Suprapubic skin (tissue), 4 donors: Measurements from ENCODE around the gene TYROBP. TPM values are rescaled to one million over a fixed set of nuclear protein-coding genes. Genes with fewer than 3 reads are reported as not detected.
A peak's percentile ranks its signal among the peaks of the same experiment; 100 is the strongest.

Experiments
- DNase-seq, 2 donors: peaks; one replicate each; pipeline ENCODE4 v3.0.0-alpha.2; 2019; ENCODE audit warnings: low spot score in 2 of 2
- H3K27ac ChIP-seq: fragments of 200-600 bp; sonication (generic); one replicate; pipeline ENCODE4 v1.5.1; 2019
- H3K27me3 ChIP-seq: fragments of 200-600 bp; sonication (generic); one replicate; pipeline ENCODE4 v1.5.1; 2019
- H3K36me3 ChIP-seq: fragments of 200-600 bp; sonication (generic); one replicate; pipeline ENCODE4 v1.5.1; 2019
- H3K4me1 ChIP-seq: fragments of 200-600 bp; sonication (generic); one replicate; pipeline ENCODE4 v1.5.1; 2019
- H3K4me3 ChIP-seq: fragments of 200-600 bp; sonication (generic); one replicate; pipeline ENCODE4 v1.5.1; 2019; ENCODE audit warnings: mild to moderate bottlenecking
- H3K9me3 ChIP-seq: fragments of 200-600 bp; sonication (generic); one replicate; pipeline ENCODE4 v1.5.1; 2019
- EP300 ChIP-seq: sonication (generic); formaldehyde crosslinking; IDR thresholded peaks from one replicate; pipeline ENCODE4 v1.6.1; 2017; ENCODE audit warnings: antibody characterized with exemption
- POLR2A ChIP-seq, 2 donors: fragments of 450-650 bp; IDR thresholded peaks; one replicate each; pipeline ENCODE4 v1.6.1; 2017; ENCODE audit warnings: antibody characterized with exemption in 2 of 2, mild to moderate bottlenecking in 2 of 2, moderate library complexity in 2 of 2
- POLR2AphosphoS5 ChIP-seq, 3 donors: sonication (generic); formaldehyde crosslinking; IDR thresholded peaks; one replicate each; pipeline ENCODE4 v1.6.1; 2017; ENCODE audit warnings: antibody characterized with exemption in 3 of 3
- WGBS: methylation state at CpG from one replicate; pipeline ENCODE4 v1.1.5; 2018; 5-methylcytosine and 5-hydroxymethylcytosine counted together
- total RNA-seq, 4 donors: library from RNA; depleted of rRNA; stranded (reverse); fragments of >200 nt; gene quantifications; one replicate each; pipeline ENCODE4 v1.1.0, GENCODE V29; 2016
- TF ChIP-seq, protein P1 (sequence below), 2 donors: fragments of 200-600 bp in 1 of 2; fragments of 450-650 bp in 1 of 2; sonication (generic) in 1 of 2; IDR thresholded peaks; one replicate each; pipeline ENCODE4 v1.5.1; 2016 to 2019; ENCODE audit warnings: antibody characterized with exemption in 2 of 2, mild to moderate bottlenecking in 1 of 2, moderate library complexity in 1 of 2

The TYROBP gene
- total RNA-seq, 4 donors from 2014 or later: 12.4 to 29.4 (median 15.6) TPM

DNA sequence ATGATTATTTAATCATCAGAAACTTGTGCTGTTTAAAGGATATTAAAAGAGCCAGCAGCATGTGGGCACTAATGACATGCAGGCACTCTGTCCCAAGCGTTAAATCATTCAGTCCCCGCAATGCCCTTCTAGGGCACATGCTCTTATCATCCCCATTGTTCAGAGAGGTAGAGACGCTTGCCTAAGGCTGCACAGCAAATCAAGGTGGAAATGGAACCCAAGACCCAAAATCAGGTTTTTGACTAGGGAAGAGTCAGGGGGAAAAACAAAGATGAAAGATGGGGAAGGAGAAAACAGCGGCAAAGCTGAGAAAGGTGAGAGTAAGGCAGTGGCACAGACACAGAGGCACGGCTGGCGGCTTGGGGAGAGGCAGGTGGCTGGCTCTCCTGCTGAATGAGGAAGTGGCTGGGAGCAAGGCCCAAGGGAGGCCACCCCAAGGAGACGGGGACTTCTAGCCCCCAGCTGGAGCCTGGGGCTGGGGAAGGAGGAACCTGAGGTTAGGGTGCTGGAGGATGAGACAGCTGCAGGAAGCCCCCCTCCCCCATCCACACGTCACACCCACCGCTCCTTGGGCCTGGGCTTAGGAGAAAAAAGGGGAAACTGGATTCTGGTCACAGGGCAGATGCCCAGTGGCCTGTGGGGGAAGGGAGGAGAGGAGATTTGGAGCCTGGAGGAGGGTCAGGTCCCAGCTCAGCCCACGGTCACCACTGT, 1.0 kb upstream of the TYROBP start:
- Histone ChIP-seq H3K4me1 (peaks cover 10% of the 10 kb centered on the region), H3K36me3 (no peaks in the 10 kb centered on the region), H3K4me3 (no peak overlapping the region), H3K9me3 (no peaks in the 10 kb centered on the region), H3K27me3 (no peaks in the 10 kb centered on the region), H3K27ac (peak overlapping the region; percentile 34)
- peak in 1 of 2 donors; percentile 81 for DNase-seq
- WGBS: 66% methylated on average over 10 of the region's 10 CpGs
- TF ChIP-seq, protein P1, sequence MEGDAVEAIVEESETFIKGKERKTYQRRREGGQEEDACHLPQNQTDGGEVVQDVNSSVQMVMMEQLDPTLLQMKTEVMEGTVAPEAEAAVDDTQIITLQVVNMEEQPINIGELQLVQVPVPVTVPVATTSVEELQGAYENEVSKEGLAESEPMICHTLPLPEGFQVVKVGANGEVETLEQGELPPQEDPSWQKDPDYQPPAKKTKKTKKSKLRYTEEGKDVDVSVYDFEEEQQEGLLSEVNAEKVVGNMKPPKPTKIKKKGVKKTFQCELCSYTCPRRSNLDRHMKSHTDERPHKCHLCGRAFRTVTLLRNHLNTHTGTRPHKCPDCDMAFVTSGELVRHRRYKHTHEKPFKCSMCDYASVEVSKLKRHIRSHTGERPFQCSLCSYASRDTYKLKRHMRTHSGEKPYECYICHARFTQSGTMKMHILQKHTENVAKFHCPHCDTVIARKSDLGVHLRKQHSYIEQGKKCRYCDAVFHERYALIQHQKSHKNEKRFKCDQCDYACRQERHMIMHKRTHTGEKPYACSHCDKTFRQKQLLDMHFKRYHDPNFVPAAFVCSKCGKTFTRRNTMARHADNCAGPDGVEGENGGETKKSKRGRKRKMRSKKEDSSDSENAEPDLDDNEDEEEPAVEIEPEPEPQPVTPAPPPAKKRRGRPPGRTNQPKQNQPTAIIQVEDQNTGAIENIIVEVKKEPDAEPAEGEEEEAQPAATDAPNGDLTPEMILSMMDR (IDR thresholded peaks at IDR 0.05): no peak

GRCh38 chr19:35907377-35907745, 734 bp downstream of the TYROBP start:
- H3K27ac ChIP-seq: peak overlapping the region; percentile 44
- H3K4me3 ChIP-seq: peak overlapping the region; percentile 34
- TF ChIP-seq EP300 (no peak), POLR2A (IDR thresholded peaks at IDR 0.05) (no peak), POLR2AphosphoS5 (IDR thresholded peaks at IDR 0.05) (no peak)
- TF ChIP-seq, protein P1 (IDR thresholded peaks at IDR 0.05): no peak

GRCh38 chr19:35905178-35905727, 2.8 kb downstream of the TYROBP start:
- DNase-seq: no peak
- H3K9me3 ChIP-seq: no peaks in the 10 kb centered on the region
- TF ChIP-seq EP300 (no peak), POLR2AphosphoS5 (IDR thresholded peaks at IDR 0.05) (no peak), POLR2A (IDR thresholded peaks at IDR 0.05) (no peak)
- TF ChIP-seq, protein P1 (IDR thresholded peaks at IDR 0.05): no peak
- H3K4me1 ChIP-seq: peaks cover 34% of the 10 kb centered on the region
- no peak overlapping the region for H3K4me3 ChIP-seq
- WGBS: 72% methylated on average over 6 of the region's 6 CpGs
- H3K27me3 ChIP-seq: no peaks in the 10 kb centered on the region
- no peaks in the 10 kb centered on the region for H3K36me3 ChIP-seq
- no peak overlapping the region for H3K27ac ChIP-seq

More at GRCh38 chr19:35907377-35907745, 734 bp downstream of the TYROBP start:
- DNase-seq: no peak
- 60% methylated on average over 11 of the region's 12 CpGs for WGBS
- Histone ChIP-seq H3K9me3 (no peaks in the 10 kb centered on the region), H3K36me3 (no peaks in the 10 kb centered on the region), H3K27me3 (no peaks in the 10 kb centered on the region), H3K4me1 (peaks cover 22% of the 10 kb centered on the region)

DNA sequence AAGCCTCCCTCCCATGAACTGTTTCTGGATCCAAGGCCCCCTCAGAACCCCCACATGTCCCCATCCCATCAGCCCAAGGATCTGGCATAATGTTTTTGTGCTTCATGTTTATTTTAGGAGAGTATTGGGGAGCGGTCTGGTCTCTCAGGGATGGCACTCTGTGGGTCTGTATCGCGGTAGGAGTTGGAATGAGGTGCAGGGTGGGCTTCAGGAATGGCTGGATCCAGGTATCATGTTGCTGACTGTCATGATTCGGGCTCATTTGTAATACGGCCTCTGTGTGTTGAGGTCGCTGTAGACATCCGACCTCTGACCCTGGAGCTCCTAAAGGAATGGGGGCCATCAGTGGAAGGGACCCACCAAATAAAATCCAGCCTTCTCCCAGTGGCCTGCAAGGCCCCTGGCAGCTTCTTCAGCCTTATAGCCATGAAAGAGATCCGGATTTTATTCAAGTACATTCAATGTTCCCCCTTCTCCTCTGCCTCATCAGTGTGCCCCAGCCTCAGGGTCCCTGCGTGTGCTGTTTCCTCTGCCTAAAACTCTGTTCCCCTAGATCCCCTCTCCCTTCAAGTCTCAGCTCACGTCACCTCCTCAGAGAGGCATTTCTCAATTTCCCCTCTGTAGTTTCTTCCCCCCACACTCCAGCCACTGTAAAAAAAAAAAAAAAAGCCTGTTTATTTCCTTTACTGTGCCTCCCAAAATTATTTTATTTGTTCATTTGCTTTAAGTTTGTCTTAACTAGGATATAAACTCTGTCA, 3.6 kb downstream of the TYROBP start:
- Histone ChIP-seq H3K4me1 (peaks cover 34% of the 10 kb centered on the region), H3K9me3 (no peaks in the 10 kb centered on the region), H3K27ac (peak overlapping the region; percentile 8), H3K36me3 (no peaks in the 10 kb centered on the region), H3K4me3 (no peak overlapping the region), H3K27me3 (no peaks in the 10 kb centered on the region)
- DNase-seq: no peak
- 85% methylated on average over 10 of the region's 10 CpGs for WGBS
- TF ChIP-seq POLR2AphosphoS5 (IDR thresholded peaks at IDR 0.05) (no peak), POLR2A (IDR thresholded peaks at IDR 0.05) (no peak), EP300 (no peak)
- TF ChIP-seq, protein P1 (IDR thresholded peaks at IDR 0.05): no peak

DNA sequence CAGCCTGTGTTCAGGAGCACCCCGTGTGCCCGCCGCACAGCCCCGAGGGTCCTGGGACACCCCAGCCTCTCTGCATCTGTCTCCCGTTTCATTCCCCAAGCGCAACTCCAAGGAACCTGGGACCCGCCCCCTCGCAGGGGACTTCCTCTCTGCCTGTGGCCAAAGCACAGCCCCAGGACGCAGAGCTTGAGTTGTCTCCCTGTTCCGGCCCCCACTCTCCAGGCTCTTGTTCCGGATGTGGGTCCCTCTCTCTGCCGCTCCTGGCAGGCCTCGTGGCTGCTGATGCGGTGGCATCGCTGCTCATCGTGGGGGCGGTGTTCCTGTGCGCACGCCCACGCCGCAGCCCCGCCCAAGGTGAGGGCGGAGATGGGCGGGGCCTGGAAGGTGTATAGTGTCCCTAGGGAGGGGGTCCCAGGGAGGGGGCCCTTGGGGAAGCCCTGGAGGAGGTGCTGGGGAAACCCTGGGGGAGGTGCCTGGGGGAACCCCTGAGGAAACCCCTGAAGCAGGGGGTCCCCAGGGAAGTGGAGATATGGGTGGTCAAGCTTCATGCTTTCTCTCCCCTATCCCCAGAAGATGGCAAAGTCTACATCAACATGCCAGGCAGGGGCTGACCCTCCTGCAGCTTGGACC, 4.4 kb downstream of the TYROBP start:
- no peak for TF ChIP-seq POLR2AphosphoS5 (IDR thresholded peaks at IDR 0.05)
- TF ChIP-seq POLR2A (IDR thresholded peaks at IDR 0.05): no peak
- TF ChIP-seq EP300: no peak
- TF ChIP-seq, protein P1 (IDR thresholded peaks at IDR 0.05): no peak
- no peaks in the 10 kb centered on the region for H3K27me3 ChIP-seq
- H3K4me3 ChIP-seq: peak overlapping the region; percentile 21
- WGBS: 3% methylated on average over 15 of the region's 24 CpGs
- H3K27ac ChIP-seq: peak overlapping the region; percentile 11
- peaks cover 37% of the 10 kb centered on the region for H3K4me1 ChIP-seq
- H3K9me3 ChIP-seq: no peaks in the 10 kb centered on the region
- peak; percentile 87 to 88 for DNase-seq
- no peaks in the 10 kb centered on the region for H3K36me3 ChIP-seq
